Uterus (tissue), 4 donors: ENCODE results near the gene COL23A1. TPM values are rescaled to one million over a fixed set of nuclear protein-coding genes. Genes with fewer than 3 reads are reported as not detected.
A peak's percentile ranks its signal among the peaks of the same experiment; 100 is the strongest.

Experiments used
- DNase-seq, 2 donors: peaks; one replicate each; pipeline ENCODE4 v3.0.0-alpha.2; 2019 to 2020
- H3K27ac ChIP-seq, 2 donors: fragments of 200-600 bp; sonication (generic); 1 replicate in 1 of 2; 2 replicates in 1 of 2; pipeline ENCODE4 v1.5.1; 2016 to 2018
- H3K27me3 ChIP-seq, 2 donors: fragments of 200-600 bp; sonication (generic); one replicate each; pipeline ENCODE4 v1.5.1; 2018 to 2019; ENCODE audit warnings: control low read depth in 1 of 2
- H3K36me3 ChIP-seq, 2 donors: fragments of 200-600 bp; sonication (generic); one replicate each; pipeline ENCODE4 v1.5.1; 2019; ENCODE audit warnings: control low read depth in 1 of 2
- H3K4me1 ChIP-seq, 2 donors: fragments of 200-600 bp; sonication (generic); one replicate each; pipeline ENCODE4 v1.5.1; 2018 to 2019; ENCODE audit warnings: control low read depth in 1 of 2
- H3K4me3 ChIP-seq, 2 donors: fragments of 200-600 bp; sonication (generic); 1 replicate in 1 of 2; 2 replicates in 1 of 2; pipeline ENCODE4 v1.5.1; 2018 to 2019; ENCODE audit warnings: mild to moderate bottlenecking in 1 of 2
- H3K9me3 ChIP-seq, 2 donors: fragments of 200-600 bp; sonication (generic); one replicate each; pipeline ENCODE4 v1.5.1; 2019; ENCODE audit warnings: control low read depth in 1 of 2
- CTCF ChIP-seq, 4 experiments: fragments of 200-600 bp in 2 of 4; fragments of 450-650 bp in 2 of 4; sonication (generic) in 2 of 4; IDR thresholded peaks; one replicate each; pipeline ENCODE4 v1.5.1; 2016 to 2019; ENCODE audit warnings: antibody characterized with exemption in 4 of 4, mild to moderate bottlenecking in 2 of 4, moderate library complexity in 1 of 4
- POLR2A ChIP-seq, 2 donors: fragments of 450-650 bp; IDR thresholded peaks; one replicate each; pipeline ENCODE4 v1.6.1; 2016; ENCODE audit warnings: antibody characterized with exemption in 2 of 2, mild to moderate bottlenecking in 1 of 2, moderate library complexity in 1 of 2
- intact Hi-C: fragments of 100-400 bp; cut with DNase I; formaldehyde crosslinking; loops from one replicate; pipeline ENCODE4 v1.15.1; 2023; ENCODE audit warnings: low total_unique reads
- total RNA-seq, 4 donors: library from RNA; depleted of rRNA in 3 of 4; stranded (reverse); fragments of >200 nt in 3 of 4; gene quantifications; one replicate each; pipeline versions ENCODE4 v1.1.0 to v1.2.4, GENCODE V29; 2014 to 2023
- donor health status: DM: yes; HTN: yes; CAD: no.

The COL23A1 gene
- total RNA-seq, 4 donors from 2014 or later: 0.85 to 7.6 (median 2.0) TPM; not detected in 1

GRCh38 chr5:178555005-178555404, 35.2 kb downstream of the COL23A1 start:
- no peak for DNase-seq
- Histone ChIP-seq H3K36me3 (no peaks in the 10 kb centered on the region), H3K4me1 (no peaks in the 10 kb centered on the region), H3K4me3 (no peak overlapping the region), H3K27ac (no peak overlapping the region), H3K27me3 (no peaks in the 10 kb centered on the region), H3K9me3 (no peaks in the 10 kb centered on the region)
- TF ChIP-seq CTCF (IDR thresholded peaks at IDR 0.05): no peak
- TF ChIP-seq POLR2A (IDR thresholded peaks at IDR 0.05): no peak
- intact Hi-C loops: no loop called here

DNA sequence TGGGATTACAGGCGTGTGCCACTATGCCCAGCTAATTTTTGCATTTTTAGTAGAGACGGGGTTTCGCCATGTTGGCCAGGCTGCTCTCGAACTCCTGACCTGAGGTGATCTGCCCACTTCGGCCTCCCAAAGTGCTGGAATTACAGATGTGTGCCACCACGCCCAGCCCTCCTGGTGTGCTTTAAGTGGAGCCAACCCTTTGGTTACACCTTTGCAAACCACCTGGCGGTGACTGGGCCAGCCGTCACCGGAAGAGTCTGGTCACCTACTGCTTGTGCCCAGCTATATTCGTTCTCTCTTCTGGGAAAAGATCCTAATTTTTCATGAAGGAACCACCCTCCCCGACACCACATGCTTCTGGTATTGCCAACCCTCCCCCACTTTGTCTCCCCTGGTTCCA, 35.9 kb downstream of the COL23A1 start:
- DNase-seq: no peak
- Histone ChIP-seq H3K27me3 (no peaks in the 10 kb centered on the region), H3K27ac (no peak overlapping the region), H3K4me1 (no peaks in the 10 kb centered on the region), H3K9me3 (no peaks in the 10 kb centered on the region), H3K4me3 (no peak overlapping the region), H3K36me3 (no peaks in the 10 kb centered on the region)
- intact Hi-C loops: no loop called here
- no peak for TF ChIP-seq POLR2A (IDR thresholded peaks at IDR 0.05)
- no peak for TF ChIP-seq CTCF (IDR thresholded peaks at IDR 0.05)

GRCh38 chr5:178553517-178553916, 36.7 kb downstream of the COL23A1 start:
- intact Hi-C loops: no loop called here
- TF ChIP-seq CTCF (IDR thresholded peaks at IDR 0.05) (no peak), POLR2A (IDR thresholded peaks at IDR 0.05) (no peak)
- no peak for DNase-seq
- no peak overlapping the region for H3K4me3 ChIP-seq
- H3K9me3 ChIP-seq: no peaks in the 10 kb centered on the region
- H3K27ac ChIP-seq: no peak overlapping the region
- H3K36me3 ChIP-seq: no peaks in the 10 kb centered on the region
- H3K27me3 ChIP-seq: no peaks in the 10 kb centered on the region
- no peaks in the 10 kb centered on the region for H3K4me1 ChIP-seq

- intact Hi-C loops: no loop called here
Observed at GRCh38 chr5:178551468-178551867, 38.7 kb downstream of the COL23A1 start.

GRCh38 chr5:178551059-178551458, 39.1 kb downstream of the COL23A1 start:
- no peaks in the 10 kb centered on the region for H3K27me3 ChIP-seq
- no peak overlapping the region for H3K4me3 ChIP-seq
- TF ChIP-seq POLR2A (IDR thresholded peaks at IDR 0.05) (no peak), CTCF (IDR thresholded peaks at IDR 0.05) (peak; percentile 20 to 45 (median 34))
- H3K4me1 ChIP-seq: no peaks in the 10 kb centered on the region
- no peak overlapping the region for H3K27ac ChIP-seq
- intact Hi-C loops: no loop called here
- no peaks in the 10 kb centered on the region for H3K36me3 ChIP-seq
- DNase-seq: no peak
- no peaks in the 10 kb centered on the region for H3K9me3 ChIP-seq

More at GRCh38 chr5:178551468-178551867, 38.7 kb downstream of the COL23A1 start:
- DNase-seq: no peak
- no peak overlapping the region for H3K4me3 ChIP-seq
- no peak for TF ChIP-seq CTCF (IDR thresholded peaks at IDR 0.05)
- no peaks in the 10 kb centered on the region for H3K9me3 ChIP-seq
- H3K27ac ChIP-seq: no peak overlapping the region
- no peaks in the 10 kb centered on the region for H3K36me3 ChIP-seq
- H3K27me3 ChIP-seq: no peaks in the 10 kb centered on the region
- no peaks in the 10 kb centered on the region for H3K4me1 ChIP-seq
